Measurements from ENCODE around the gene OR1J4. TPM values are rescaled to one million over a fixed set of nuclear protein-coding genes. Genes with fewer than 3 reads are reported as not detected.

OR1J4 gene
- total and polyA plus RNA-seq, 4 donors = not detected

DNA sequence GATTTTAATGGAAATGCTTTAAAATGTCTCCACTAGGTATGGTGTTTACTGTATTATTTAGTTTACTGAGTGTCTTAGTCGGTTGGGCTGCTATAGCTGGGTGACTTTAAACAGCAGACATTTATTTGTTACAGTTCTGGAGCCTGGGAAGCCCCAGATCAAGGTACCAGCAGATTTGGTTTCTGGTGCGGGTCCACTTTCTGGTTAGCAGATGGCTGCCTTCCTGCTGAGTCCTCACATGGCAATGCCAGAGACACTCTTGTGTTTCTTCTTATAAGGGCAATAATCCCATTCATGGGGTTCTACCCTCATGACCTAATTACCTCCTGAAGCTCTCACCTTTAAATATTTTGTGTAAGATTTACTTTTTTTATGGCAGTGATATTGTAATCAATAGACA is 715 bp upstream of the OR1J4 start:
- Histone ChIP-seq H3K36me3 (ENCODE audit: control insufficient read depth in 4 of 4, insufficient read depth in 3 of 4, low read depth in 1 of 4, low read length in 3 of 4) (no peaks in the 10 kb centered on the region), H3K4me3 (ENCODE audit: low read depth in 1 of 3, low read length in 3 of 3) (no peak overlapping the region), H3K27ac (ENCODE audit: low read depth in 1 of 2, low read length in 2 of 2) (no peak overlapping the region), H3K9me3 (ENCODE audit: control insufficient read depth in 4 of 4, low read length in 3 of 4) (no peaks in the 10 kb centered on the region), H3K9ac (ENCODE audit: low read depth in 1 of 2, low read length in 2 of 2) (no peak overlapping the region), H3K4me1 (ENCODE audit: control insufficient read depth in 4 of 4, insufficient read depth in 4 of 4, low read length in 3 of 4) (no peaks in the 10 kb centered on the region), H3K27me3 (ENCODE audit: control insufficient read depth in 4 of 4, insufficient read depth in 4 of 4, low read length in 3 of 4) (peaks cover 0 to 2% (median 0%) of the 10 kb centered on the region in 4 donors)
- TF ChIP-seq JUND (IDR thresholded peaks at IDR 0.05) = no peak
- no peak for TF ChIP-seq FOXA1 (IDR thresholded peaks at IDR 0.05)
- TF ChIP-seq, protein P1, sequence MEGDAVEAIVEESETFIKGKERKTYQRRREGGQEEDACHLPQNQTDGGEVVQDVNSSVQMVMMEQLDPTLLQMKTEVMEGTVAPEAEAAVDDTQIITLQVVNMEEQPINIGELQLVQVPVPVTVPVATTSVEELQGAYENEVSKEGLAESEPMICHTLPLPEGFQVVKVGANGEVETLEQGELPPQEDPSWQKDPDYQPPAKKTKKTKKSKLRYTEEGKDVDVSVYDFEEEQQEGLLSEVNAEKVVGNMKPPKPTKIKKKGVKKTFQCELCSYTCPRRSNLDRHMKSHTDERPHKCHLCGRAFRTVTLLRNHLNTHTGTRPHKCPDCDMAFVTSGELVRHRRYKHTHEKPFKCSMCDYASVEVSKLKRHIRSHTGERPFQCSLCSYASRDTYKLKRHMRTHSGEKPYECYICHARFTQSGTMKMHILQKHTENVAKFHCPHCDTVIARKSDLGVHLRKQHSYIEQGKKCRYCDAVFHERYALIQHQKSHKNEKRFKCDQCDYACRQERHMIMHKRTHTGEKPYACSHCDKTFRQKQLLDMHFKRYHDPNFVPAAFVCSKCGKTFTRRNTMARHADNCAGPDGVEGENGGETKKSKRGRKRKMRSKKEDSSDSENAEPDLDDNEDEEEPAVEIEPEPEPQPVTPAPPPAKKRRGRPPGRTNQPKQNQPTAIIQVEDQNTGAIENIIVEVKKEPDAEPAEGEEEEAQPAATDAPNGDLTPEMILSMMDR (IDR thresholded peaks at IDR 0.05; ENCODE audit: low read depth, low read length, missing input control) = no peak
- TF ChIP-seq, protein P2, sequence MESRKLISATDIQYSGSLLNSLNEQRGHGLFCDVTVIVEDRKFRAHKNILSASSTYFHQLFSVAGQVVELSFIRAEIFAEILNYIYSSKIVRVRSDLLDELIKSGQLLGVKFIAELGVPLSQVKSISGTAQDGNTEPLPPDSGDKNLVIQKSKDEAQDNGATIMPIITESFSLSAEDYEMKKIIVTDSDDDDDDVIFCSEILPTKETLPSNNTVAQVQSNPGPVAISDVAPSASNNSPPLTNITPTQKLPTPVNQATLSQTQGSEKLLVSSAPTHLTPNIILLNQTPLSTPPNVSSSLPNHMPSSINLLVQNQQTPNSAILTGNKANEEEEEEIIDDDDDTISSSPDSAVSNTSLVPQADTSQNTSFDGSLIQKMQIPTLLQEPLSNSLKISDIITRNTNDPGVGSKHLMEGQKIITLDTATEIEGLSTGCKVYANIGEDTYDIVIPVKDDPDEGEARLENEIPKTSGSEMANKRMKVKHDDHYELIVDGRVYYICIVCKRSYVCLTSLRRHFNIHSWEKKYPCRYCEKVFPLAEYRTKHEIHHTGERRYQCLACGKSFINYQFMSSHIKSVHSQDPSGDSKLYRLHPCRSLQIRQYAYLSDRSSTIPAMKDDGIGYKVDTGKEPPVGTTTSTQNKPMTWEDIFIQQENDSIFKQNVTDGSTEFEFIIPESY (IDR thresholded peaks at IDR 0.05) = no peak
- no peak for TF ChIP-seq NR2F2 (IDR thresholded peaks at IDR 0.05)
- TF ChIP-seq, protein P3, sequence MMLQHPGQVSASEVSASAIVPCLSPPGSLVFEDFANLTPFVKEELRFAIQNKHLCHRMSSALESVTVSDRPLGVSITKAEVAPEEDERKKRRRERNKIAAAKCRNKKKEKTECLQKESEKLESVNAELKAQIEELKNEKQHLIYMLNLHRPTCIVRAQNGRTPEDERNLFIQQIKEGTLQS (IDR thresholded peaks at IDR 0.05) = no peak
- TF ChIP-seq RAD21 (IDR thresholded peaks at IDR 0.05) = no peak
- no peak for TF ChIP-seq YY1 (IDR thresholded peaks at IDR 0.05)
- no peak for TF ChIP-seq EGR1 (IDR thresholded peaks at IDR 0.05; ENCODE audit: low read depth in 2 of 2)
- TF ChIP-seq HNF4G (IDR thresholded peaks at IDR 0.05) = no peak
- DNase-seq (ENCODE audit: low spot score) = no peak
- 51% methylated on average over 2 of the region's 2 CpGs for WGBS

DNA sequence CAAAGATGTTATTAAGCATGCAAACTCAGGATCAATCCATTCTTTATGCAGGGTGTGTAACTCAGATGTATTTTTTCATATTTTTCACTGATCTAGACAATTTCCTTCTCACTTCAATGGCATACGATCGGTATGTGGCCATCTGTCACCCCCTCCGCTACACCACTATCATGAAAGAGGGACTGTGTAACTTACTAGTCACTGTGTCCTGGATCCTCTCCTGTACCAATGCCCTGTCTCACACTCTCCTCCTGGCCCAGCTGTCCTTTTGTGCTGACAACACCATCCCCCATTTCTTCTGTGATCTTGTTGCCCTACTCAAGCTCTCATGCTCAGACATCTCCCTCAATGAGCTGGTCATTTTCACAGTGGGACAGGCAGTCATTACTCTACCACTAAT is 435 bp downstream of the OR1J4 start:
- Histone ChIP-seq H3K4me1 (ENCODE audit: control insufficient read depth in 4 of 4, insufficient read depth in 4 of 4, low read length in 3 of 4) (no peaks in the 10 kb centered on the region), H3K9ac (ENCODE audit: low read depth in 1 of 2, low read length in 2 of 2) (no peak overlapping the region), H3K36me3 (ENCODE audit: control insufficient read depth in 4 of 4, insufficient read depth in 3 of 4, low read depth in 1 of 4, low read length in 3 of 4) (no peaks in the 10 kb centered on the region), H3K27ac (ENCODE audit: low read depth in 1 of 2, low read length in 2 of 2) (no peak overlapping the region), H3K4me3 (ENCODE audit: low read depth in 1 of 3, low read length in 3 of 3) (no peak overlapping the region), H3K27me3 (ENCODE audit: control insufficient read depth in 4 of 4, insufficient read depth in 4 of 4, low read length in 3 of 4) (peaks cover 0 to 4% (median 1%) of the 10 kb centered on the region in 4 donors), H3K9me3 (ENCODE audit: control insufficient read depth in 4 of 4, low read length in 3 of 4) (no peaks in the 10 kb centered on the region)
- WGBS = 92% methylated on average over 3 of the region's 3 CpGs
- TF ChIP-seq, protein P4, sequence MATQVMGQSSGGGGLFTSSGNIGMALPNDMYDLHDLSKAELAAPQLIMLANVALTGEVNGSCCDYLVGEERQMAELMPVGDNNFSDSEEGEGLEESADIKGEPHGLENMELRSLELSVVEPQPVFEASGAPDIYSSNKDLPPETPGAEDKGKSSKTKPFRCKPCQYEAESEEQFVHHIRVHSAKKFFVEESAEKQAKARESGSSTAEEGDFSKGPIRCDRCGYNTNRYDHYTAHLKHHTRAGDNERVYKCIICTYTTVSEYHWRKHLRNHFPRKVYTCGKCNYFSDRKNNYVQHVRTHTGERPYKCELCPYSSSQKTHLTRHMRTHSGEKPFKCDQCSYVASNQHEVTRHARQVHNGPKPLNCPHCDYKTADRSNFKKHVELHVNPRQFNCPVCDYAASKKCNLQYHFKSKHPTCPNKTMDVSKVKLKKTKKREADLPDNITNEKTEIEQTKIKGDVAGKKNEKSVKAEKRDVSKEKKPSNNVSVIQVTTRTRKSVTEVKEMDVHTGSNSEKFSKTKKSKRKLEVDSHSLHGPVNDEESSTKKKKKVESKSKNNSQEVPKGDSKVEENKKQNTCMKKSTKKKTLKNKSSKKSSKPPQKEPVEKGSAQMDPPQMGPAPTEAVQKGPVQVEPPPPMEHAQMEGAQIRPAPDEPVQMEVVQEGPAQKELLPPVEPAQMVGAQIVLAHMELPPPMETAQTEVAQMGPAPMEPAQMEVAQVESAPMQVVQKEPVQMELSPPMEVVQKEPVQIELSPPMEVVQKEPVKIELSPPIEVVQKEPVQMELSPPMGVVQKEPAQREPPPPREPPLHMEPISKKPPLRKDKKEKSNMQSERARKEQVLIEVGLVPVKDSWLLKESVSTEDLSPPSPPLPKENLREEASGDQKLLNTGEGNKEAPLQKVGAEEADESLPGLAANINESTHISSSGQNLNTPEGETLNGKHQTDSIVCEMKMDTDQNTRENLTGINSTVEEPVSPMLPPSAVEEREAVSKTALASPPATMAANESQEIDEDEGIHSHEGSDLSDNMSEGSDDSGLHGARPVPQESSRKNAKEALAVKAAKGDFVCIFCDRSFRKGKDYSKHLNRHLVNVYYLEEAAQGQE (IDR thresholded peaks at IDR 0.05) = no peak
- TF ChIP-seq JUND (IDR thresholded peaks at IDR 0.05) (no peak), FOXA1 (IDR thresholded peaks at IDR 0.05) (no peak), EGR1 (IDR thresholded peaks at IDR 0.05; ENCODE audit: low read depth in 2 of 2) (no peak), FOXA2 (IDR thresholded peaks at IDR 0.05) (no peak), HNF4G (IDR thresholded peaks at IDR 0.05) (no peak), SP1 (IDR thresholded peaks at IDR 0.05) (no peak), RAD21 (IDR thresholded peaks at IDR 0.05) (no peak), RXRA (IDR thresholded peaks at IDR 0.05) (no peak), HNF4A (conservative IDR thresholded peaks at IDR 0.05) (no peak), TAF1 (conservative IDR thresholded peaks at IDR 0.05) (no peak), GABPA (IDR thresholded peaks at IDR 0.05 in 1 of 2, conservative IDR thresholded peaks at IDR 0.05 in 1 of 2) (no peak), YY1 (IDR thresholded peaks at IDR 0.05) (no peak), NR2F2 (IDR thresholded peaks at IDR 0.05) (no peak)
- TF ChIP-seq, protein P5, sequence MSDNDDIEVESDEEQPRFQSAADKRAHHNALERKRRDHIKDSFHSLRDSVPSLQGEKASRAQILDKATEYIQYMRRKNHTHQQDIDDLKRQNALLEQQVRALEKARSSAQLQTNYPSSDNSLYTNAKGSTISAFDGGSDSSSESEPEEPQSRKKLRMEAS (IDR thresholded peaks at IDR 0.05) = no peak
- TF ChIP-seq, protein P2 (IDR thresholded peaks at IDR 0.05) = no peak
- TF ChIP-seq, protein P3 (IDR thresholded peaks at IDR 0.05) = no peak
- TF ChIP-seq, protein P1 (IDR thresholded peaks at IDR 0.05; ENCODE audit: low read depth, low read length, missing input control) = no peak
- DNase-seq (ENCODE audit: low spot score) = no peak
